ENCODE data around the gene FIBP. TPM values are rescaled to one million over a fixed set of nuclear protein-coding genes. Genes with fewer than 3 reads are reported as not detected.

Gene FIBP
- total RNA-seq, 4 donors from 2014 or later, result 39.6 to 79.3 (median 53.0) TPM

DNA sequence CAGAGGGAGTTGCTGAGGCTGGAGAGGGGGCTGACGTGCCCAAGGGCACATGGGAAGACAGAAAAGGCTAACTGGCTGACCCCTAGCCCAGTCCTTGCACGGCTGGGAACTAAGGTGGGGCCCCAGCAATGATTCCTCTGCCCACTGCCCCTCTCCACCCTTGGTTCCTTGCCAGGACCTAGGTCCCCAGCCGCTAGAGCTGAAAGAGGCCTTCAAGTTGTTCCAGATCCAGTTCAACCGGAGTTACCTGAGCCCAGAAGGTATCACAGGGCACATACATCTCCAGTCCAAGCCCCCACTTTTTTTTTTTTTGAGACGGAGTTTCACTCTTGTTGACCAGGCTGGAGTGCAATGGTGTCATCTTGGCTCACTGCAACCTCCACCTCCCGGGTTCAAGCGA is 8.2 kb downstream of the FIBP start:
- ATAC-seq, result no peak
- H3K27me3 ChIP-seq, result no peaks in the 10 kb centered on the region
- in situ Hi-C loops (cut with MboI; ENCODE audit: low sequenced_read_pairs in 4 of 4), result loop anchor here (5.0 to 10.0 kb wide), 4 partner anchors 85 to 115 kb away; partner anchors contain the start of gene SART1 (in 1 of the 4)
- H3K36me3 ChIP-seq, result peaks cover 0 to 30% of the 10 kb centered on the region in 2 donors
- no peak for TF ChIP-seq POLR2A (IDR thresholded peaks at IDR 0.05)
- TF ChIP-seq, protein P1, sequence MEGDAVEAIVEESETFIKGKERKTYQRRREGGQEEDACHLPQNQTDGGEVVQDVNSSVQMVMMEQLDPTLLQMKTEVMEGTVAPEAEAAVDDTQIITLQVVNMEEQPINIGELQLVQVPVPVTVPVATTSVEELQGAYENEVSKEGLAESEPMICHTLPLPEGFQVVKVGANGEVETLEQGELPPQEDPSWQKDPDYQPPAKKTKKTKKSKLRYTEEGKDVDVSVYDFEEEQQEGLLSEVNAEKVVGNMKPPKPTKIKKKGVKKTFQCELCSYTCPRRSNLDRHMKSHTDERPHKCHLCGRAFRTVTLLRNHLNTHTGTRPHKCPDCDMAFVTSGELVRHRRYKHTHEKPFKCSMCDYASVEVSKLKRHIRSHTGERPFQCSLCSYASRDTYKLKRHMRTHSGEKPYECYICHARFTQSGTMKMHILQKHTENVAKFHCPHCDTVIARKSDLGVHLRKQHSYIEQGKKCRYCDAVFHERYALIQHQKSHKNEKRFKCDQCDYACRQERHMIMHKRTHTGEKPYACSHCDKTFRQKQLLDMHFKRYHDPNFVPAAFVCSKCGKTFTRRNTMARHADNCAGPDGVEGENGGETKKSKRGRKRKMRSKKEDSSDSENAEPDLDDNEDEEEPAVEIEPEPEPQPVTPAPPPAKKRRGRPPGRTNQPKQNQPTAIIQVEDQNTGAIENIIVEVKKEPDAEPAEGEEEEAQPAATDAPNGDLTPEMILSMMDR (IDR thresholded peaks at IDR 0.05 in 4 of 5, conservative IDR thresholded peaks at IDR 0.05 in 1 of 5), result no peak
- no peak overlapping the region for H3K4me3 ChIP-seq
- no peaks in the 10 kb centered on the region for H3K4me1 ChIP-seq
- no peak for DNase-seq
- intact Hi-C loops (cut with DNase I; ENCODE audit: low total_unique reads), result no loop called here
- H3K27ac ChIP-seq, result no peak overlapping the region
- no peaks in the 10 kb centered on the region for H3K9me3 ChIP-seq

DNA sequence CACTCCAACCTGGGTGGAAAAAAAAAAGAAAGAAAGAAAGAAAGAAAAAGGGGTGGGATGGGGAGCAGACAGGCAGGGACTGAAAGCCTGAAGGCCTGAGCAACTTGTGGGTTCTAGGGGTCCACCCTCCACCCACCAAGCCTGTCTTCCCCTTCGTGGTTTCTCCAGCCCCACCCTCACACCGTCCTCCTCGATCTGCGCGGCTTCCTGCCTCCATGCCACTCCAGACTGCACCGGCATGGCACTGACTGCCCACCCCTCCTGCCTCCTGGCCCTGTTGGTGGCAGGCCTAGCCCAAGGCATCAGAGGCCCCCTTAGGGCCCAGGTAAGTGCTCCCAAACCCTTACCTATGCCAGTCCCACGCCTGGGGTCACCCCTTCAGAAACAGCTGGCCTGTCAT is 8.7 kb downstream of the FIBP start, which contains the start of gene CTSW:
Gene CTSW (plus strand): TSS at position 221 of the 400 bp plus-strand sequence. CDS start 18 bp downstream, at position 239.
- in situ Hi-C loops (cut with MboI; ENCODE audit: low sequenced_read_pairs in 4 of 4) (loop anchor here (5.0 to 10.0 kb wide), 4 partner anchors 85 to 115 kb away; partner anchors contain the start of gene SART1 (in 1 of the 4)), intact Hi-C loops (cut with DNase I; ENCODE audit: low total_unique reads) (no loop called here)
- no peaks in the 10 kb centered on the region for H3K9me3 ChIP-seq

DNA sequence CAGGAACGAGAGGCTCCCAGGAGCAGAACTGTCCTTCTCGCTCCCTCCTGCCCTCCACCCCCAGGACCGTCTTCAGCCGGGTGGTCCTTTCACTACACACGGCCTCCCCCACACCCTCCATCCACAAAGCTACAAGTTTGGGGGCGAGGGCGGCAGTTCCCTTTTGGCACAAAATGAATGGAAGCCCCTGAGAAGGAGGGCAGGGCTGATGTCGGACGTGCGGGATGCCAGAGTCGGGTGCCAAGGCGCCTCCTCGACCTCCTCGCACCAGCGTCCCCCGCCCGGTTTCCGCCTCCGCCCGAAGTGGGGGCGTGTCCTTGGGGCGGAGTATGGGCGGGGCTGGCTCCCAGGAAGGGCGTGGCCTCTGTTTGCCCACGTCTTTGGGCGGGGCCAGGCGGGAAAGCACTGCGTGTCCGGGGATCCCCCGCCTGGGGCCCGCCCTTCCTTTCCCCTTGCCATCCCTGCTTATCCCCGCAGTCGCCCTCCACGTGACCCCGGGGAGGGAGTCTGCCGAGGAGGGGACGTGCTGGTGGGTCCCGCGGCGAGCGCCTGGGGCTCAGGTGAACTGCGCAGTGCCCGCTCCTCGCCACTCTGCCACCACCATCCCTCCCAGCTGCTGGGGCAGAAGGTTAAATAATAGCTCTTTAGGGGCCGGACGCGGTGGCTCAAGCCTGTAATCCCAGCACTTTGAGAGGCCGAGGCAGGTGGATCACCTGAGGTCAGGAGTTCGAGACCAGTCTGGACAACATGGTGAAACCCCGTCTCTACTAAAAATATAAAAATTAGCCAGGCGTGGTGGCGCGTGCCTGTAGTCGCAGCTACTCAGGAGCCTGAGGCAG is 14.7 kb downstream of the FIBP start:
- TF ChIP-seq, protein P1 (IDR thresholded peaks at IDR 0.05 in 4 of 5, conservative IDR thresholded peaks at IDR 0.05 in 1 of 5), result no peak
- peak; percentile 76 to 82 for TF ChIP-seq POLR2A (IDR thresholded peaks at IDR 0.05)
- H3K9me3 ChIP-seq, result no peaks in the 10 kb centered on the region
- no peaks in the 10 kb centered on the region for H3K36me3 ChIP-seq
- H3K27me3 ChIP-seq, result no peaks in the 10 kb centered on the region
- in situ Hi-C loops (cut with MboI; ENCODE audit: low sequenced_read_pairs in 4 of 4) (no loop called here), intact Hi-C loops (cut with DNase I; ENCODE audit: low total_unique reads) (loop anchor here (1.0 kb wide), 3 partner anchors 13 to 88 kb away; partner anchors contain the start of genes FIBP, MUS81 and SART1)
- peaks cover 0 to 19% of the 10 kb centered on the region in 2 donors for H3K4me1 ChIP-seq
- H3K4me3 ChIP-seq, result peak overlapping the region; percentile 54 to 63 (median 60)
- DNase-seq (peak; percentile 85 to 91), ATAC-seq (peak; percentile 84 to 89)
- H3K27ac ChIP-seq, result peak overlapping the region; percentile 80 to 87 (median 82)

More for the DNA sequence above, 8.7 kb downstream of the FIBP start, which contains the start of gene CTSW:
- H3K36me3 ChIP-seq, result peaks cover 0 to 30% of the 10 kb centered on the region in 2 donors
- no peak for TF ChIP-seq POLR2A (IDR thresholded peaks at IDR 0.05)
- TF ChIP-seq, protein P1 (IDR thresholded peaks at IDR 0.05 in 4 of 5, conservative IDR thresholded peaks at IDR 0.05 in 1 of 5), result no peak
- no peaks in the 10 kb centered on the region for H3K27me3 ChIP-seq
- DNase-seq (no peak), ATAC-seq (no peak)
- no peak within 1 kb of the TSS for H3K4me3 ChIP-seq
- no peaks in the 10 kb centered on the region for H3K4me1 ChIP-seq
- H3K27ac ChIP-seq, result no peak within 1 kb of the TSS

DNA sequence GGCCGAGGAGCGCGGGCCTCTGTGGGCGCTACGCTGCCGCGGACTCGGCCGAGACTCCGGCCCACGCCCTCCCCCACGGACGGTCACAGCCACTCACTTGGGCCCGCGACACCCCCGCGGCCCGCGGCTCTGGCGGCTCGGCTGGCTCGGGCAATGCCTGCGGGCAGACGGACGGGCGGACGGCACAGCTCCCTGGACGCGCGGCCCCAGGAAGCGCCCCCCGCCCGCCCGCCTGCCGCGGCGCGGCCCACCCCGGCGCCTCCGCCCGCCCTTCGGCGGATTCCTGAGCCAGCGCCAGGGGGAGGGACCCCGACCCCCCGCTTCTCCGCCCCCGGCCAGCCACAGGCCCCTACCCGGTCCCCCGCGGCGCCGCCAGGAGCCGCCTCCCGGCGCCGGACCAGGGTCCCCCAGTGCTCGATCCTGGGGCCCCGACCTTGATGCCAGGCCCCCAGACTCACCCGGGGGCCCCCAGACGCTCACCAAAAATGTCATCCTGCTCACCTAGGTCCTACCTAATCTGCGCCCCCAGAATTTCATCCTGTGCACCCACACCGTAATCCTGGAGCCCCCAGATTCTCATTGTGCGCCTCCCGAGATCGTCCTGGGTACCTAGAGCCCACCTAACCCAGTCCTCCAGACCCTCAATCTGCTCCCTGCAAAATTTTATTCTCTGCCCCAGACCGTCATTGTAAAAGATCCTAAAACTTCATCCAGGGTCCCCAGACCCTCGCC is 15.5 kb downstream of the FIBP start, which contains the start of gene EFEMP2:
Gene EFEMP2 (minus strand): TSS at position 215 of the 732 bp plus-strand sequence. CDS start 446 bp downstream, outside the sequence.
- peak; percentile 12 to 21 for ATAC-seq
- no peak for TF ChIP-seq POLR2A (IDR thresholded peaks at IDR 0.05)
- TF ChIP-seq, protein P1 (IDR thresholded peaks at IDR 0.05 in 4 of 5, conservative IDR thresholded peaks at IDR 0.05 in 1 of 5), result peak in 1 of 5 experiments; percentile 2
- H3K9me3 ChIP-seq, result no peaks in the 10 kb centered on the region
- DNase-seq, result no peak
- intact Hi-C loops (cut with DNase I; ENCODE audit: low total_unique reads) (loop anchor here (1.0 kb wide), 3 partner anchors 12 to 89 kb away; partner anchors contain the start of genes FIBP, MUS81 and SART1), in situ Hi-C loops (cut with MboI; ENCODE audit: low sequenced_read_pairs in 4 of 4) (no loop called here)
- peaks cover 0 to 19% of the 10 kb centered on the region in 2 donors for H3K4me1 ChIP-seq
- H3K27me3 ChIP-seq, result no peaks in the 10 kb centered on the region
- H3K36me3 ChIP-seq, result no peaks in the 10 kb centered on the region
- peak within 1 kb of the TSS; percentile 80 to 87 (median 82) for H3K27ac ChIP-seq
- peak within 1 kb of the TSS; percentile 54 to 63 (median 60) for H3K4me3 ChIP-seq
